ENCODE results near the gene SLC29A3.

DNA sequence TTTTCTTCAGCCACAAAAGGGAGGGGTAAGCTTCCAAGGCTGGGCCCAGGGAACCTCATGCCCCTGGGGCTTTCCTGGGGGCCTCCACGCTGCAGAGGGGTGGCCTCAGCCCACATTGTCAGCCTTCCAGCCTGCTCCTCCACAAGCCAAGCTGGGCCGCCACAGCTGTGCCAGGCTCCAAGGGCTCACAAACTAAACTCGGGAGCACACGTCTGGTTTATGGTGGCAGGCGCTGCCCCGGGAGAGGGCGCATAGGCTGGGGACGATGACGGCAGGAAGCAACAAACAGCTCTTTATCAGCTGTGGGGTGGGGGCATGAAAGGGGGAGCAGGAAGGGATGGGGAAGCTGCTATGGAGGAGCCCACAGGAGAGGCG is 71.4 kb downstream of the SLC29A3 start:
- TF ChIP-seq KDM1A (IDR thresholded peaks at IDR 0.05; ENCODE audit: borderline replicate concordance, low read length): no peak
- no peak for TF ChIP-seq RNF2 (IDR thresholded peaks at IDR 0.05; ENCODE audit: borderline replicate concordance, low read depth, low read length, missing control alignments, poor library complexity, severe bottlenecking)
- no peak for TF ChIP-seq RAD21 (IDR thresholded peaks at IDR 0.05 in 1 of 2, conservative IDR thresholded peaks at IDR 0.05 in 1 of 2; ENCODE audit: low read depth in 2 of 2, low read length in 2 of 2)
- TF ChIP-seq, protein P1, sequence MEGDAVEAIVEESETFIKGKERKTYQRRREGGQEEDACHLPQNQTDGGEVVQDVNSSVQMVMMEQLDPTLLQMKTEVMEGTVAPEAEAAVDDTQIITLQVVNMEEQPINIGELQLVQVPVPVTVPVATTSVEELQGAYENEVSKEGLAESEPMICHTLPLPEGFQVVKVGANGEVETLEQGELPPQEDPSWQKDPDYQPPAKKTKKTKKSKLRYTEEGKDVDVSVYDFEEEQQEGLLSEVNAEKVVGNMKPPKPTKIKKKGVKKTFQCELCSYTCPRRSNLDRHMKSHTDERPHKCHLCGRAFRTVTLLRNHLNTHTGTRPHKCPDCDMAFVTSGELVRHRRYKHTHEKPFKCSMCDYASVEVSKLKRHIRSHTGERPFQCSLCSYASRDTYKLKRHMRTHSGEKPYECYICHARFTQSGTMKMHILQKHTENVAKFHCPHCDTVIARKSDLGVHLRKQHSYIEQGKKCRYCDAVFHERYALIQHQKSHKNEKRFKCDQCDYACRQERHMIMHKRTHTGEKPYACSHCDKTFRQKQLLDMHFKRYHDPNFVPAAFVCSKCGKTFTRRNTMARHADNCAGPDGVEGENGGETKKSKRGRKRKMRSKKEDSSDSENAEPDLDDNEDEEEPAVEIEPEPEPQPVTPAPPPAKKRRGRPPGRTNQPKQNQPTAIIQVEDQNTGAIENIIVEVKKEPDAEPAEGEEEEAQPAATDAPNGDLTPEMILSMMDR (IDR thresholded peaks at IDR 0.05; ENCODE audit: control extremely low read depth in 1 of 3, insufficient read depth in 1 of 3, low read depth in 1 of 3, low read length in 3 of 3): no peak
- TF ChIP-seq GTF2F1 (IDR thresholded peaks at IDR 0.05; ENCODE audit: borderline replicate concordance, low read depth, low read length): no peak
- no peak for TF ChIP-seq BRCA1 (IDR thresholded peaks at IDR 0.05; ENCODE audit: low read depth, low read length)
- no peak for TF ChIP-seq POLR2A (IDR thresholded peaks at IDR 0.05; ENCODE audit: control extremely low read depth in 1 of 2, low read depth in 2 of 2, low read length in 2 of 2)
- TF ChIP-seq POLR2AphosphoS5 (IDR thresholded peaks at IDR 0.05; ENCODE audit: low read depth, low read length): no peak
- no peak for TF ChIP-seq CEBPB (IDR thresholded peaks at IDR 0.05; ENCODE audit: low read depth, low read length)
- no peak for TF ChIP-seq CREB1 (IDR thresholded peaks at IDR 0.05)
- no peak for TF ChIP-seq SUZ12 (IDR thresholded peaks at IDR 0.05; ENCODE audit: low read length)
- TF ChIP-seq, protein P2, sequence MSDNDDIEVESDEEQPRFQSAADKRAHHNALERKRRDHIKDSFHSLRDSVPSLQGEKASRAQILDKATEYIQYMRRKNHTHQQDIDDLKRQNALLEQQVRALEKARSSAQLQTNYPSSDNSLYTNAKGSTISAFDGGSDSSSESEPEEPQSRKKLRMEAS (IDR thresholded peaks at IDR 0.05): no peak

All from H1 (cell line).